NCI-H1105 (cell line): ENCODE data around the gene OPCML.
A peak's percentile ranks its signal among the peaks of the same experiment; 100 is the strongest.

Source experiments
- DNase-seq: peaks from one replicate; lab custom pipeline; 2025; lab: John Stamatoyannopoulos, UW

OPCML gene

DNA sequence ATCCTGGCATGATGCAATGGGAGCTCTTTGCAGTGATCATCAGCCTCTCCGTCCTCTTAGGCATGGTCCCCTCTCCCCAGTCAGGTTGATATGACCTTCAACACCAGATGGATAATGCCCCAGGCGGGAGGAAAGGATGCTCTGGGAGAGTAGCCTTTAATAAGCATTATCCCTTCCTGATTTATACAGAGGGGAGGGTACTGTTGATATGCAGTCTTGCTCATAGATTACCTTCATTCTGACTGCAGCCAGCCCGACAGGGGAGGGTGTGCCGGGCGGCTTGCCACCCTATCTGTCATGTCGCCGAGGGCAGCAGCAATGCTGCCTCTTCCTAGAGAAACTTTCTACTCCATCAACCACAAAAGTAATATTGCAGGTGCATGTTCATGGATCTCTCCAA lies 497.4 kb downstream of the OPCML start:
- DNase-seq = no peak

DNA sequence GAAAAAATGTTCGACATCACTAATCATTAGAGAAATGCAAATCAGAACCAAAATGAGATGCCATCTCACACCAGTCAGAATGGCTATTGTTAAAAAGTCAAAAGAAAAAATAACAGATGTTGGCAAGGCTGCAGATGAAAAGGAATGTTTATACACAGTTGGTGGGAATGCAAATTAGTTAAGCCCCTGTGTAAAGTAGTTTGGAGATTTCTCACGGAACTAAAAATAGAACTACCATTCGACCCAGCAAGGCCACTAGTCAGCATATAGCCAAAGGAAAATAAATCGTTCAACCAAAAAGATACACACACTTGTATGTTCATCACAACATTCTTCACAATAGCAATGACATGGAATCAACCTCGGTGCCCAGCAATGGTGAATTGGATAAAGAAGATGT lies 503.2 kb downstream of the OPCML start:
- DNase-seq = no peak

DNA sequence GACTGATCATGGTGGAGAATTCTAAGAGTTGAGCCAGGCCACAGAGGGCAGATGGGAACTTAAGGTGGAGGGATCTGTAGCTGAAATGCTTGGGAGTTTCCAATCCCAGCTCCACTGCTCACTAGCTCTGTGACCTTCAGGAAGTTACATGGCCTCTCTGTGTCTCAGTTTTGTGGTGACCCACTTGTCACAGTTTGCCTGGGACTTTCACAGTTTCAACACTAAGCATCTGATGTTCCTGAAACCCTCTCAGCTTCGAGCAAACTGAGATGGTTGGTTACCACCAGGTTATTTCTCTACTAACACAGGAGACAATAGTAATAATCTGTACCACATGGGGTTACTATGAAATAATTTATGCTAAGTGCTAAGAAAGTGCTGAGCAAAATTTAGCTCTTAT lies 505.3 kb downstream of the OPCML start:
- DNase-seq = no peak

DNA sequence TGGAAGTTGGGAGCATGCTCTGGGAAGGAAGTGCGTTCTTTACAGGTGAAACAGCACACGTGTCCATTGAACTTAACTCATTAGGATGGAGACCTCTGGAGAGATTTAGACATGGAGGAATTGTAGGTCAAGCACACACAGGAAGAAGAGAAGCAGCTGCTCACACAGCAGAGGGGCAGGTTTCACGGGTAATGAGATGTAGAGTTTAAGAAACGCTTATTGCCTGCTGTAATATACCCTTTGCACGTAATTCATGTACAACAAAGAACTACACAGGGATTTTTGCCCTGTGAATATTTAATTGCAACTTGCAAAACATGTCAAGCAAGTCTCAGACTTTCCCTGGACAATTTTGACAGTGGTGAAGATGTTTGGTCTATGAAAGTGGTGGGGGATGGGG lies 508.0 kb downstream of the OPCML start:
- no peak for DNase-seq

DNA sequence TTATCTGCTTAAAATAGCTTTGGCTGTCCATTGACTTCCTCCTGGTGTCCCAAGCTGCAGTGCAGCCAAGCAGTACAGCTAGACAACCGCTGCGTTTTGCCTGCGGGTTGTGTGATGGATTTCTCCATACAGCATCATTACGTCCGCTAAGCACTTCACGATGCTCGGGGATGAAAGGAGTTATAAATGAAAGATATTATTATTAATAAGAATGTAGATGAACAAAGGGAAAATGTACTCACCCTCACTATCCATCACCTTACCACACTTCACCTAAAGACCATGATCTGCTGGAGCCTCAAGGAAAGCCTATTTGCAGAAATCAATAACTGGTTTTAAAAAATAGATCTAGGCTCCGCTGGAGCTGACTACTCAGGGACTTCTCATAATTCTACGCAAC lies 509.1 kb downstream of the OPCML start:
- DNase-seq = no peak

DNA sequence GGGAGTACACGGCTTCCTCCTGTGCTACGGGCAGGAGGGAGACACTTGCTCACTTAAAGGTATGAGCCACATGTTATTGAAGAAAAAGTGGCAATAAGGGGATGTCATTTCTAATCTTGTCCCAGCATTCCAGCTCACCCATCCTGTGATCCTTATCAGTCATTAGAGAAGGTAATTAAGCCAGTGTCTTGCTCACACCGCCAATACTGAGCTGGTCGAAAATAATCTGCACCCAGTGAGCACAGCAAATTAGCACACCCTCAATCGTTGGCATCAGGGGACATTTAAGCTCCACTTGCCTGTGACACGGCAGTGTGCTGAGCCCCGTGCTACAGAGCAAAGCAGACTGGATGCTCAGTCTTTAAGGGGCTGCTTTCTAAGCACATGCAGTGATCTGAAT lies 510.7 kb downstream of the OPCML start:
- DNase-seq = no peak

DNA sequence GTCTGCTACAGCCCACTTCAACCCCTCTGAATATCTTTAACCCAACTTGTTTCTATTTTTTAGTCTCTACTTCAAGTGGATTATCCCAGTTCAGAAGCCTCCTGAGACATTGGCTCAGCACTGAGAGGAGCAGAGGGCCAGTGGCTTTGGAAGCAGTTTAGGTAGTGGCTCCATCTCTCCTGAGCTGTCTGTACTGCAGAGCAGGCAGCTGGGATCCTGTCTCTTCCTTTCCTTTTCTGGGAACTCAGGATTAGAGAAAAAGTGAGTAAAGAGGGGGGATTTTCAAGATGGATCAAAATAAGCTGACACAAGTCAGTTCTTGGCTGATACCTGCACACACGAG lies 512.0 kb downstream of the OPCML start:
- DNase-seq = no peak

DNA sequence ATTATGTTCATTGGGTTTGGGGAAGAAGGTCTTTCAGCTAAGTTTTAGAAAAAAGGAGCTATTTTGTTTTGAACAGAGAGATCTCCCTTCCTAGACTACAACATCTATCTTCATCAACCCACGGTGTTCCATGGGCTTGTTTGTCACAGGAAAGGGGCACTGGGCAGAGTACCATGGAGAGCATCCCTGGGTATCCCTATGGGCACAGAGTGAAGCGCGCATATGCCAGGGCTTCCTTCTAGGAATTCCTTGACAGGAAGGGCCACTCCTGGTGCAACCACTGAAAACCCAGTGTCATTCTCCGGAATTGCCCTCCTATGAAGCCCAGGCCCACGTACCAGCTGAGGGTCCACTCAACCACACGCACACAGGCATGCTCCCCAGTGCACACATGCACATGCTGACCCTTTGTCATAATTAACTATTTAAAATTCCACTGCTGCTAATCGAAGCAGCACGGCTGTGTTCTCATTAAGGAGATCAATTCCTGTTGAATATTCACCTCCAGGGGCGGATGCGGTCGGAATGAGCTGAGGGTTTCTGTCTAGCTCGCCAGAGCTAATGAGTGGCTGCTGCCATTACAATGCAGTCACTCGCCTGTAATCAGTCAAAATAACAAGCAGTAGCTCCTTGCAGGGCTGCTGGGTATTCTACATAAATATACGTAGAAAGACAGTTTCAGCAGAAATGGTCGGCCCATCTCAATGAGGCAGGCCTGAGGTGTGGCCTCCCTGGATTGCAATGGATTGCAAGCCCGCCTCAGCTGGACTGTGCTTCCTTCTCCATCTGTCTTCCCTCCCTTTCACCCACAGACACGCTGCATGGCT lies 512.5 kb downstream of the OPCML start:
- no peak for DNase-seq

DNA sequence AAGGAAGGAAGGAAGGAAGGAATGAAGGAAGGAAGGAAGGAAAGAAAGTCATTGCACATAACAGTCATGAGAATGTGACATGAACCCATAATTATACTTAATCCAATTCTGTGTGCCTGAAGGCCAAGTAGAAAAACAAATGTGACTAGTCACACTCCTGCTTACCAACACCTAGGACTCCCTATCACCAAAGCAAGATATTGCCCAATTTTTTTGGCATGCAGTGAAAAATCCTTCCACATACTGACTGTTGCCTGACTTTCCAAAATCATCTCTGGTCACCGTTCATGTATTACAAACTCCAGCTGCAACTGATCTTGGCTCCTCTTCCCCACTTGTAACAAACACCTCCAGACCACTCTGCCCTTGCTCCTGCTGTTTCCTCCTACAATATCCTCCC lies 516.8 kb downstream of the OPCML start:
- no peak for DNase-seq

DNA sequence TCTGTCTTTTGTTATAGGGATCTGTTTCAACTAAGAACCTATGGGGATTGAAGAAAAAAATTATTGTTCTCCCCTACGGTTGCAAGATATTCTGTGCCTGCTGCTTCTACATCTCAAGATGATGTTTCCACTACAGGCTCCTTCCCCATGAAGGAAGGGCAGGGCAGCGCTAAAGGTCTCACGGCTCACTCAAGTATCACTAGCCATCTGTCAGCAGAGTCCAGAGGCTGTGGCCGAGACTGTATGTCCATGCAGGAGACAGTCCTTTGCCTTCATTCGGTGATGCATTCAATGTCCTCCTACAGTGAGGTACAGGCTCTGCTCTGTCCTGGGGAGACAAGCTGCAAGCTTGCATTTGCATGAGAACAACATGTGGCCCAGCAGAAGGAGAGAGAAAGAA lies 518.0 kb downstream of the OPCML start:
- DNase-seq = no peak

DNA sequence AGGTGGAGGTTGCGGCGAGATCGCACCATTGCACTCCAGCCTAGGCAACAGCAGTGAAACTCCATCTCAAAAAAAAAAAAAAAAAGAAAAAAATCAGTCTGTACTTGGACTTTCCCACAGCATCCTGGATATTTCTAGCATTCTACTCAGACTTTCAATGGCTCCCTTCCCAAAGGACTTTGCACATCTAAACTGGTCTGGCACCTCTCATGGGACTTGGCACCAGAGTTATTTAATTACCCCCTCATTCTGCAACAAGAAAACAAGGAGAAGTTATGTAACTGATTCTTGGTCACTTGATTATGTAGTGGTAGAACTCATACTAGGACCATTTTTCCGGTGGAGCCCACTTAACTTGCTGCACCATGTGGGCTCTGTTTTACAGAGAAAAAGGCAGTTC lies 519.5 kb downstream of the OPCML start:
- no peak for DNase-seq

DNA sequence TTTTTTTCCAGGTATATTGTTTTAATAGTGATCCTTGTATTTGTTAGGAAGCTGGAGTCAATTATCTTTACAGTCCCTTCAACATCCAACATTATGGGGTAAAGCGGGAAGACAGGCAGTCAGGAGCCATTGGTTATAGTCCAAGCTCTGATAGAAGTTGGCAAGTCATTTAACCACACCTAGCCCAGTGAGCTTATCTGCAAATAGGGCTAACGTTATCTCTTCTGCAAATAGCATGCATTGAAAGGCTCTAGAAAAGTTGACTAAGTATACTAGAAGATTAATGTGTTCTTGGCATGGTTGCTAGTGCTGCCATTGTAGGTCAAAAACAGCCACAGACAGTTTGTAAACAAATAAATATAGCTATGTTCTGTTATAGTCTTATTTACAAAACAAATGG lies 520.7 kb downstream of the OPCML start:
- DNase-seq = no peak

DNA sequence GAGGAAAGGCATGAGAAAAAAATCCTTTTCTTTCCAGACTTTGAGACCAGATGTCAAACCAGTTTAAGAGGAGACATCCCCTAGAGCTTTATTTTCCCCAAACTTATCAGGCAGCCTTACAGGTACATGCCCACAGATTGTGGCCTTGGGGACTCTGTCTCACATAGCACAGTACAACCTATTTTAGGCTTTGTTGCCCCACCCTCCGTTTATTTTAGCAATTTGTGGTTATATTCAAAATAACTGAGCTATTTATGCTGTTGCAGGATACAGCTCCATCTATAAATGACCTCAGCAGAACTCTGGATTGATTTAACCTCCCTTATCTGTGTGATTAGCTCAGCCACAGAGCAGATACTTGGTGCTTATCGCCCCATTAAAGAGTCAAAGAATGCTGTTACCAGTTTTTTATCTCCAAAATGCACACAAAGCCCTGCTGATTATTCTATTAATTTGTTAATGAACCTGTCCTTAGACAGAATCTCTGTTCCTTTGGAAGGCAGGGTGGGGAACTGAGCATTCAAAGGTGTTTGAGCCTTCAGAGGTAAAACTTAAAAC lies 525.2 kb downstream of the OPCML start:
- no peak for DNase-seq

DNA sequence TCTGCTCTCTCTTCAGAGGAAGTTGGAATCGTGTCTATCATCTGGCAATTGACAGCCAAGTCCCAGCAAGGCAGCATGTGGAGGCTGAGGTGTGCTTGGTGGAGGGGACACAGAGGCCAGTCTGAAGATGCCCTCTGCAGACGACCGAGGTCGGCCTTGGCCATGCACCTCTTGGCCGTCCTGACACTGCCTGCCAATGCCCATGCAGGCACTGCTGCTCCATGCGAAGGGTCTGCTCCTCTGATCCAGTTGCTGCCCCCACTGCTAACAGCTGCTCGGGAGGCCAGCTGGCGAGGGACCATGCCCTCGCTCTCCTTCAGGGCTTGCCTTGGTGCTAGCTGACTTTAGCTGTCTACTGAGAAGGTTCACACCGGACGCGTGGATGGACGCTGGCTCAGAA lies 527.9 kb downstream of the OPCML start:
- no peak for DNase-seq

DNA sequence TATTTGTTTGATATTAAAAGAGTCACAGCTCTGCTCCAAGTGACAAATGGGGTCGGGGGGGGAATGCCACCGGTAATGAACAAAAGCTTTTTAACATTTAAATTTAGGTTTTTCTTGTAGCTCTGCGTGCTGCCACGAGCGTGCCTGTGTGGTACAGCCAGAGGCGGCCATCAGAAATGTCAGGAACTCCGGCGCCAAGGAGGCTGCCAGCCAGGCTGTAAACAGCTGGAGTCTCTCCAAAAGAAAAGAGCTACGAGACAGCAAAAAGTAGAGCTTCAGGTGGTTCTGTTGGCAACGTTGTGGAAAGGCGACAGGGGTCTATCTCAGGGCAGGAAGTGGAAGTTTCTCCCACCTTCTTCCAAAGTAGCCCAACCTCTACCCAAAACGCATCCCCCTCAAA lies 532.8 kb downstream of the OPCML start:
- peak; percentile 90 for DNase-seq

DNA sequence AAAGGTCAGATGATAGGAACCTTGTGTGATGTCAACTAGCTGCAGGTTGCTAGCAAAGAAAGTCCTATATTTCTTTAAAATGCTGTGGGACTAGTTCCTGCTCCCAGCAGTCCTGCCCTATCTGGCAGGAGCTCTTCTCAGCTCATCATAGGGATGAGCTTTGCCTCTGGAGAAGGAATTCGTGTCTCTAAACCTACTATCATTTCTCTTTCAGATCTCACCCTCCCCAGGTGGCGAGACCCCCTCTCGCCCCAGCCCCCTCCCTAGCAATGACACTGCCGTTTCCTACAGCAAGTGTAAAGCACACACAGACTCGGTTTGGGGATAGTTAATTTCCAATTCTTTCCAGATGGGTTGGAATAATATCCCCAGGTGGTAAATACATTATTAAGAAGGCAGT lies 533.3 kb downstream of the OPCML start:
- no peak for DNase-seq

DNA sequence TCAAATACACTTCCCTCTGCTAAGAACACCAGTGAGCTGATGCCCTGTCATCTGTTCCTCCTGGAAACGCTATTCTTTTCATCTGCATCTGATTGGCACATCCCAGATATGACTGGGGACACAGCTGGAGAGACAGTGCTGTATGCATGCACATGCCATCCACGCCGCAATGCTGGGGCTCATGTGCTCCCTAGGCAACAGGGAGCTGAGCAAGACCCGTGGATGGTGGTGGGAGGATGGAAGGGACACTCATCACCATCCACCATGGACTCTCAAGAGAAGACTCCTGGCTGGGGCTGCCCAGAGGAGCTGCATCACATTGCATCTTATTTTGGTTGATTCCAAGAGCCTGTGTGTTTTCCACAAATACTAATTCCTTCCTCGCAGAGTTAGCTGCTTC lies 534.9 kb downstream of the OPCML start:
- no peak for DNase-seq

DNA sequence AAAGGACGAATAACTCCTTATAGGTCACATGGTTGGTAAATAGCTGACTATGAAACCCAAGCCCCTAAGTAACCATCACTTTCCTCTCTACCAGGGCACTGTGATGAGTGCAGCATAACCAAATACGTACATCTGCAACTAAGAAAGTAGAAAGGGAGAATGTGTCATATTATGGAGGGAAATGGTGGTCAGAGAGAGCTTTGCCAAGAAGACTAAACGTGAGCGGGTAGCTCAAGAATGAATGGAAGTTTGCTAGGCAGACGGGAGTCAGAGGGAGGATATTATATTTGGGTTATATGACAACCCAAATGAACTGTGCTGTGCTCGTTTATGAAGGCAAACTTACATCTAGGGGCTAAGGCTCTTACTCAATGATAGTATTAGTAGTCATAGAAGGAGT lies 537.3 kb downstream of the OPCML start:
- no peak for DNase-seq

DNA sequence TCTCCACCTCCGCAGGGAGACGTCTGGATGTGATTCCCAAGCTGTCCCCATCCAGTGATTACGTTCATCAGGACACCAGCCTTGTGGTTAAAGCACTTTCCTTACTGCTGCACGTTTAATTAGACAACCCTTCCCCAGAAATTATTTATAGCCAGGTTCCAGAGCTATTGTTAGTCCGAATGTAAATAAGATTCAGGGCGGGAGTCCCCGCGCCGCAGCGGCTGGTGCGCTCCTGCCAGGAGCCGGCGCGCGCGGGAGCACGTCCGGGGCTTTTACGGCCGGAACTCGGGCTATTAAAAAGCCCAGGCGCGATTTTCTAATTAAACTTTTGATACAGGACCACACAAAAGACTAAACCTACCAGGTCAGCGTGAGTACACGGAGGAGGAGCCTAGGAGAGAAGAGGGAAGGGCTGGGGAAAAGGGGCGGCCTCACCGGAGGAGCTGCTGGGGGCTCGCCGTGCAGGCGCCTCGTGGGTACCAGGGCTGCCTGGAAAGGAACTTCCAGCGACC lies 538.3 kb downstream of the OPCML start:
- DNase-seq = peak; percentile 76

DNA sequence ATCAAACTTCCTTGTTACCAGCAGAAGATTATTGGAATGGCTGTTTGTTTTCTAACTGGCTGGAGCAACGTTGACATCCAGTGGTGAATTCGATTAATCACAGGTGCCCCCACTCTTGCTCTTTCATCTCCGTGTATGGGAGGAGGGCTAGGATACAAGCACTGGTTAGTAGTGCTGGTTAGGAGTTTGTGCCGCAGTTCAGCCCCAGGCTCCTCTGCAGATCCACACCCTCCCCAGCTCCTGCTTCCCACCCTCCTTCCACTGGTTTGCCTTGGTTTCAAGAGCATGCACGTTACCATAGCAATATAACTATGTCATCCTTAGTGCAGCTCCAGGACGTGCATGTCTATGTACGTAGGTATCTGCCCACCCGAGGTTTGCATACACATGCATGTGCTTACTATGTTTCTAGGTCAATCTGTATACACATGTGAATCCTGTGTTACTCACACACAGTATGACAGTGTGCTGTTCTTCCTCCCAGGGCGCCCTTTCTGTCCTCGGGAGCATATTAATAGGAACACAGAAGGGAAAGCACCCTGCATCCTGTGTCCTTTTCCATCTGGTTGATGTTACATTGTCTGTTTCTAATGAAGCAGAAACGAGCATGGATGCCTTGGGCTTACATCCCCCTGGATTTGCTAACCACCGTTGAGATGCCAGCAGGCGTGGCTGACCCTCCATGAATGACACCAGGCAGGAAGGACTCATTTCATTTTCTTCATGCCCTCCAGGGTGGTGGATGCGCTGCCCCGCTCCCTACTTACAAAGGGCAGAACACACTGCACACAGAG lies 539.3 kb downstream of the OPCML start:
- DNase-seq = peak; percentile 71

DNA sequence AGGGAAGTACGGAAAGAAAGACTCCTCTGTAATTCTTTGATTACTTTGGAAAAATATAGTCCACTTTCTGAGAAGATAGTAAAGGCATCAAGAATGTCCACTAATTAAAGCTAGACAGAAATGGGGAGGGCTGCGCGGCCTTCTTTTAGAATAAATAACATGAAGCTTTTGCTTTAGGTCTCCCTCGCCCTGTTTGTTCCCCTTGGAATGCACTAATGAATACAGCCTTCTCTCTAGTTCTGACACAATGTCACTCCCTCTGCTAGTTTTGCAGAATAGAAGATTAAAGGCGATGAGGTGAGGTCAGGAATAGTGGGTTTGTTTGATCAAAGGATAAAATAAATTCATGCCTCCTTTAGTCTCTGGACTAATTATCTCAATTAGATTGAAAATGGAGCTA lies 543.9 kb downstream of the OPCML start:
- DNase-seq = no peak

DNA sequence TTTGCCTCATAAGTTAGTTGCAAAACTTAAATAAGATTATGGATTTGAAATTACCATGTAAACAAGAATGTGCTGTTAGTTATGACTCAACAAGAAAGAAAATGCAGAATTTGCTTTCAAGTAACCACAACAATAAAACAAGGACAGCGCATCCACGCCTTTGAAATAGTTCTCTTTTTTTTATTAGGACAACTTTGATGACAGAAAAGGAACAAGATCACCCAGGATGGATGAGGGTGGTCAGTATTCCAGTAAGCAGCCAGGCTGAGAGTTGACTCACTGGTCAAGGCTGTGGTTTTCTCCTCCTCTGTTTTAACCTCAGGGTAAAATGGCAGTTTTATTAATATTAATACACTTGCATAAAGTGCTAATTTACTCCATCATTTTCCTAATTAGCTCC lies 544.4 kb downstream of the OPCML start:
- no peak for DNase-seq

DNA sequence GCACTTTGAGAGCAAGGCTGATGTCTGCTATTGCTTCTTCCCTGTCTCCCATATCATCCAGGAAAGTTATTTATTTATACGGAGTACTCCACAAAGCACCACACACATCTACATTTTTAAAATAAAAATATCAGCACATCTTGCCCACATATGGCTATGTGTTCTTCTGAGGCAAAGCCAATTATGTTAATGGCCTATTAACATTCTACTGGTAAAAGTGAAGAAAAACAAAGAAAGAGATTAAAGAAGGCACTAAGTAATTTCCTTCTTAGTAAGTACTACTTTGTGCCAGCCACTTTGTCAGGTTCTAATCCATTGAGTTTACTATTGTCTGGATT lies 548.7 kb downstream of the OPCML start:
- DNase-seq = no peak
